GM18861 (cell line): ENCODE data around the gene PTPN4.
"Not testable (repeated sequence)": the region's sequence is repeated elsewhere in the genome, so short reads cannot be mapped to it uniquely, and the experiment has no call there.

ENCODE experiments used
- ATAC-seq: cut with Tn5 transposase; IDR thresholded peaks from one replicate; pipeline ENCODE4 v1.9.1; 2021; ENCODE audit not compliant: unreplicated experiment

The PTPN4 gene

GRCh38 chr2:119801040-119801439 is 41.3 kb downstream of the PTPN4 start:
- ATAC-seq: no peak

GRCh38 chr2:119801989-119802388 is 42.3 kb downstream of the PTPN4 start:
- ATAC-seq: not testable (repeated sequence)

- no peak for ATAC-seq
Observed at GRCh38 chr2:119803101-119803500, 43.4 kb downstream of the PTPN4 start.

GRCh38 chr2:119804409-119804808 is 44.7 kb downstream of the PTPN4 start:
- ATAC-seq: not testable (repeated sequence)

- no peak for ATAC-seq
Observed at GRCh38 chr2:119808516-119809147, 48.9 kb downstream of the PTPN4 start.

- no peak for ATAC-seq
Observed at GRCh38 chr2:119809339-119810048, 49.8 kb downstream of the PTPN4 start.

GRCh38 chr2:119810049-119810630 is 50.4 kb downstream of the PTPN4 start:
- no peak for ATAC-seq

GRCh38 chr2:119814216-119814615 is 54.5 kb downstream of the PTPN4 start:
- no peak for ATAC-seq

- ATAC-seq: no peak
Observed at GRCh38 chr2:119818792-119819191, 59.1 kb downstream of the PTPN4 start.

- no peak for ATAC-seq
Observed at GRCh38 chr2:119819846-119820245, 60.1 kb downstream of the PTPN4 start.

- ATAC-seq: no peak
Observed at GRCh38 chr2:119820275-119820674, 60.6 kb downstream of the PTPN4 start.

GRCh38 chr2:119821266-119821665 is 61.5 kb downstream of the PTPN4 start:
- ATAC-seq: no peak

- no peak for ATAC-seq
Observed at GRCh38 chr2:119823734-119824334, 64.1 kb downstream of the PTPN4 start.

- ATAC-seq: no peak
Observed at GRCh38 chr2:119826370-119826961, 66.7 kb downstream of the PTPN4 start.

GRCh38 chr2:119827866-119828507 is 68.3 kb downstream of the PTPN4 start:
- ATAC-seq: no peak

- ATAC-seq: no peak
Observed at GRCh38 chr2:119836455-119837142, 76.9 kb downstream of the PTPN4 start.

GRCh38 chr2:119837350-119837749 is 77.6 kb downstream of the PTPN4 start:
- no peak for ATAC-seq

GRCh38 chr2:119837759-119838158 is 78.0 kb downstream of the PTPN4 start:
- no peak for ATAC-seq

GRCh38 chr2:119838179-119838578 is 78.5 kb downstream of the PTPN4 start:
- ATAC-seq: no peak

GRCh38 chr2:119841550-119841949 is 81.8 kb downstream of the PTPN4 start:
- ATAC-seq: no peak
